GM12874 (cell line): ENCODE data around the gene NRIP1.

ENCODE experiments used
- TF ChIP-seq, protein P1 (sequence below): IDR thresholded peaks from 2 replicates; pipeline ENCODE4 v1.5.1; 2011; ENCODE audit warnings: low read depth, mild to moderate bottlenecking, control low read depth, low read length, moderate library complexity; ENCODE audit not compliant: insufficient read depth

The NRIP1 gene

DNA sequence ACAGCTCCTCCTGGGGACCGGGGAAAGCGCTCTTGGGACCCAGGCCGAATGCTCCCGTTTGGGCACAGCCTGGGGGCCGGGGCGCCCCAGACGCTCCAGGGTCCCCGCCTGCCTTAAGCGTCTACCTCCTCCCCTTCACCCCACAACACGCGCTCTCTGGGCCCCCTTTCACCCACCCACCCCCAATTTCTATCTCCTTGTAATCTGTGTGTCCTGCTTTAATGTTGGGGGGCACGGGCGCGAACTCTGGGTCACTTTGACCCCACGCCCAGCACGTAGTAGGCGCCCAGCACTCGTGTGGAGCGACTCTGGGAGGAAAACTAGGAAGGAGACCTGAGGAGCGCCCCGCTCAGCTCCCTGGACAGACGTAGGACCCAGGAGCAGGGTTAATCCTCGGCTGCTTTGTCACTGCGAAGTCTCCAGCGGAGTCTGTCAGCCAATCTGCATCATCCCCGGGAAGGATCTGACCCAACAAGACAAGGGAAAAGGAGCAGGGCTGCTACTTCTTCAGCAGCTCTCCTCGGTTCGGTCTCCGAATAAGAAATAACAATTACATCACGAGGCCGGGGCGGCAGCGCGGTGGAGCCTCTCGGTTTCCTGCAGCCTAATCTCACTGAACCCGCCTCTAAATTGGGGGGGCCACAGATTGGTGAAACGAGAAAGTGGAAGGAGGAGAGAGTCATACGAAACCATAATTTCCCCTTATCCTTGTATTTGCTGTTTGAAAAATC is 757 bp upstream of the NRIP1 start:
- TF ChIP-seq, protein P1, sequence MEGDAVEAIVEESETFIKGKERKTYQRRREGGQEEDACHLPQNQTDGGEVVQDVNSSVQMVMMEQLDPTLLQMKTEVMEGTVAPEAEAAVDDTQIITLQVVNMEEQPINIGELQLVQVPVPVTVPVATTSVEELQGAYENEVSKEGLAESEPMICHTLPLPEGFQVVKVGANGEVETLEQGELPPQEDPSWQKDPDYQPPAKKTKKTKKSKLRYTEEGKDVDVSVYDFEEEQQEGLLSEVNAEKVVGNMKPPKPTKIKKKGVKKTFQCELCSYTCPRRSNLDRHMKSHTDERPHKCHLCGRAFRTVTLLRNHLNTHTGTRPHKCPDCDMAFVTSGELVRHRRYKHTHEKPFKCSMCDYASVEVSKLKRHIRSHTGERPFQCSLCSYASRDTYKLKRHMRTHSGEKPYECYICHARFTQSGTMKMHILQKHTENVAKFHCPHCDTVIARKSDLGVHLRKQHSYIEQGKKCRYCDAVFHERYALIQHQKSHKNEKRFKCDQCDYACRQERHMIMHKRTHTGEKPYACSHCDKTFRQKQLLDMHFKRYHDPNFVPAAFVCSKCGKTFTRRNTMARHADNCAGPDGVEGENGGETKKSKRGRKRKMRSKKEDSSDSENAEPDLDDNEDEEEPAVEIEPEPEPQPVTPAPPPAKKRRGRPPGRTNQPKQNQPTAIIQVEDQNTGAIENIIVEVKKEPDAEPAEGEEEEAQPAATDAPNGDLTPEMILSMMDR, result no peak

DNA sequence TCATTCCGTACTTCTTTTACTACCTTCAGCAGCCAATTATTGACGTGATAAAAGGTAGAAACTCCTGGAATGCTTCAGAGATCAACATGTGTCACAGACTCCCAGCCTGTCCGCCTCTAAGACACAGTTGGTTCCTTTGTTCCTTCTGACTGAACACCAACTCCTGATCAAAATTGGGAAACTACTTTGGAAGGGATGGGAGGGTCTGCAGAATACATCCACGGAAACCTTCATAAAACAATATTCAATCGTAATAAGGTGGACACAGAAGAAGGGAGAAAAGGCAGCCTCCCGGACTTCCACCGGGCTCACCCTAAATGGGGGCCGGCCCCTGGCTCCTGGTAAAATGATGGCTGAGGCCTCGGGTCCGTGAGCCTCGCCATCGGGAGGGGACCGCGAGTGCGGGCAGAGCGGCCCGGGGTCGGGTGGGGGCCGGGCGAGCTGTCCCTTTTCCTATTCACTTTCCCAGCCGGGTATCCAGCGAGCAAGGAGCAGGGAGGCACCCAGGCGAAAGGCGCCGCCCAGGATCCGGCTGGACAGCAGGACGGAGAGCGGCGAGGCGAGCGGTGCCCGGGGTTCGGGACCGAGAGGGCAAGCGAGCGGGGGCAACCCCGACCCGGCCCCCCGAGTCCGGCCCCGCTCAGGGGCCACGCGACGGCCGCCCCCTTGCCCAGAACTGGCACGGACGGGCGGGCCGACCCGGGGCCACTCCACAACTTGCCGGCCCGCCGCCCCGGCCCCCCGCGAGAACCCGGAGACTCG is 805 bp downstream of the NRIP1 start:
- TF ChIP-seq, protein P1, result no peak

GRCh38 chr21:15063081-15063813 is 1.6 kb downstream of the NRIP1 start:
- TF ChIP-seq, protein P1, result no peak

GRCh38 chr21:15062606-15062965 is 2.2 kb downstream of the NRIP1 start:
- TF ChIP-seq, protein P1, result no peak

- TF ChIP-seq, protein P1, result no peak
Measured at GRCh38 chr21:15061747-15062605, 2.8 kb downstream of the NRIP1 start.

GRCh38 chr21:15061279-15061678 is 3.5 kb downstream of the NRIP1 start:
- TF ChIP-seq, protein P1, result no peak
